PC-3 (cell line): ENCODE measurements around the gene SPRED1. TPM values are rescaled to one million over a fixed set of nuclear protein-coding genes. Genes with fewer than 3 reads are reported as not detected.

Experiments
- ATAC-seq: fragments of 200-7000 bp; cut with Tn5 transposase; 2 replicates; pipeline ENCODE4 v1.9.1; 2020; ENCODE audit warnings: mild to moderate bottlenecking, moderate library complexity
- BruUV-seq: library from RNA; stranded (reverse); fragments of 400-500 nt; replicated peaks from 2 replicates; lab custom pipeline; 2021; lab: Mats Ljungman, UMichigan
- CTCF ChIA-PET: fragments of 300-600 bp; sonication (Branson Sonifier 250); formaldehyde crosslinking; loops from one replicate; lab custom pipeline; 2022; ENCODE audit warnings: antibody characterized with exemption; lab: Charles Lee
- POLR2A ChIA-PET: fragments of 300-600 bp; sonication (Branson Sonifier 250); formaldehyde crosslinking; loops from one replicate; lab custom pipeline; 2022; ENCODE audit warnings: antibody characterized with exemption; ENCODE audit not compliant: unreplicated experiment; lab: Charles Lee
- DNase-seq: peaks from one replicate; pipeline ENCODE4 v3.0.0-alpha.2; 2015
- H2AFZ ChIP-seq: fragments of 300-600 bp; sonication (generic); 2 replicates; pipeline ENCODE4 v1.6.0; 2016; ENCODE audit warnings: antibody characterized with exemption, low read length
- H3F3A ChIP-seq: fragments of 300-600 bp; sonication (generic); one replicate; pipeline ENCODE4 v1.6.0; 2017; ENCODE audit warnings: antibody characterized with exemption, low read length, control low read depth, mild to moderate bottlenecking; ENCODE audit not compliant: unreplicated experiment
- H3K27ac ChIP-seq: fragments of 300-600 bp; sonication (generic); 2 replicates; pipeline ENCODE4 v1.5.1; 2016; ENCODE audit warnings: mild to moderate bottlenecking, low read length
- H3K27me3 ChIP-seq: fragments of 300-600 bp; sonication (generic); 2 replicates; pipeline ENCODE4 v1.6.1; 2016; ENCODE audit warnings: low read length, mixed read lengths
- H3K36me3 ChIP-seq: fragments of 300-600 bp; sonication (generic); 2 replicates; pipeline ENCODE4 v1.6.1; 2016; ENCODE audit warnings: low read depth, mixed run types, low read length, mixed read lengths
- H3K4me1 ChIP-seq: fragments of 300-600 bp; sonication (generic); 2 replicates; pipeline ENCODE4 v1.5.1; 2016; ENCODE audit warnings: low read length; ENCODE audit not compliant: insufficient read depth
- H3K4me2 ChIP-seq: fragments of 300-600 bp; sonication (generic); 2 replicates; pipeline ENCODE4 v1.6.0; 2016; ENCODE audit warnings: low read length
- H3K4me3 ChIP-seq: fragments of 300-600 bp; sonication (generic); 2 replicates; pipeline ENCODE4 v1.5.1; 2016; ENCODE audit warnings: mild to moderate bottlenecking, low read length, mixed read lengths
- H3K79me2 ChIP-seq: fragments of 300-600 bp; sonication (generic); 2 replicates; pipeline ENCODE4 v1.6.1; 2017; ENCODE audit warnings: low read length, mixed read lengths
- H3K9ac ChIP-seq: fragments of 300-600 bp; sonication (generic); 2 replicates; pipeline ENCODE4 v1.6.0; 2016; ENCODE audit warnings: mild to moderate bottlenecking, low read length
- H3K9me2 ChIP-seq: fragments of 300-600 bp; sonication (generic); replicated peaks from 2 replicates; pipeline ENCODE4 v1.6.1; 2016; ENCODE audit warnings: mixed run types, low read length, mixed read lengths
- H3K9me3 ChIP-seq: fragments of 300-600 bp; sonication (generic); 2 replicates; pipeline ENCODE4 v1.6.1; 2016; ENCODE audit warnings: low read length, mixed read lengths
- H4K20me1 ChIP-seq: fragments of 300-600 bp; sonication (generic); 2 replicates; pipeline ENCODE4 v1.6.1; 2016; ENCODE audit warnings: low read length, mixed read lengths
- CTCF ChIP-seq: fragments of 300-600 bp; sonication (generic); conservative IDR thresholded peaks from 2 replicates; pipeline ENCODE4 v1.5.1; 2017; ENCODE audit warnings: antibody characterized with exemption, low read depth, mild to moderate bottlenecking, low read length
- EZH2 ChIP-seq: fragments of 300-600 bp; sonication (generic); IDR thresholded peaks from one replicate; pipeline ENCODE4 v1.6.1; 2017; ENCODE audit warnings: antibody characterized with exemption, mild to moderate bottlenecking, low read length; ENCODE audit not compliant: unreplicated experiment
- EZH2phosphoT487 ChIP-seq: fragments of 300-600 bp; sonication (generic); IDR thresholded peaks from 2 replicates; pipeline ENCODE4 v1.6.1; 2018; ENCODE audit warnings: mild to moderate bottlenecking, antibody characterized with exemption, low read length, borderline replicate concordance
- intact Hi-C: fragments of 100-400 bp; cut with micrococcal nuclease; formaldehyde crosslinking; loops from 2 replicates; pipeline ENCODE4 v1.9.0; 2023
- total RNA-seq: library from RNA; depleted of rRNA; stranded (reverse); fragments of >200 nt; gene quantifications from 2 replicates; pipeline ENCODE4 v1.2.3, GENCODE V29; 2014

Gene SPRED1
- total RNA-seq, 1 experiment from 2014 or later = 39.7 TPM

DNA sequence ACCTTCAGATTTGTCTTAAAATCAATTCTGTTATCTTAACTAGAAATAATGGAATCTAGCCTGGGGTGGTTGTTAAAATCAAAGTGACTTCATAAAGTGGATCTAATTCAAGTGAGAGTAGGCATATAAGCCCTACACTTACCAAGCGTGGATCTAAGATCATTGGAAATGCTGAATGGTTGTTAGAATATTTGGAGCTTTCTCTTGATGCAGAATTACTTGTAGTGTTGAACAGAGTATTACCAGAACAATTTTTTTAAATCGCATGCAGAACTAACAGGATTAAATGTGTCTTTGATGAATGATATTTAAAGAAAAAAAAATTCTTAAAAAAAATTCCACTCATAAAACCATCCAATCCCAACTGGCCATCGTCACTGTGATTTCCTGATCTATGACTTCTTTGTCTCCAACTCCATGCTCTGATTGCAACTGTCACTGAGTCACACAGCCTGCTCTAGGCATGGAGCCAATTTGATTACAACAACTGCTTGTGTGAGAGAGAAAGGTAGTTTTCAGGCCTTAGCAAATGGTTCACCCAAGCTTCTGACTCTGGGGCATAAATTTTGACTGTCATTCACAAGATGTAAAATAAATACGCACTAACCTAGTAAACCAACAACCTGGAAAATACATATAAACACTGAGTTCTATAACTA lies 25.9 kb upstream of the SPRED1 start:
- H2AFZ ChIP-seq = no peak overlapping the region
- DNase-seq (peak; percentile 96), ATAC-seq (peak; percentile 72)
- H3K27ac ChIP-seq = peak overlapping the region; percentile 58
- H3K9me2 ChIP-seq = no peaks in the 10 kb centered on the region
- TF ChIP-seq EZH2 (no peak), EZH2phosphoT487 (no peak), CTCF (no peak)
- no peak overlapping the region for H3K9ac ChIP-seq
- no TSS peak for BruUV-seq
- H3K79me2 ChIP-seq = no peaks in the 10 kb centered on the region
- H3F3A ChIP-seq = no peaks in the 10 kb centered on the region
- no peak overlapping the region for H3K4me3 ChIP-seq
- CTCF ChIA-PET = no interaction called here
- H3K4me1 ChIP-seq = peaks cover 35% of the 10 kb centered on the region
- POLR2A ChIA-PET = interaction anchor here (0.7 kb wide), 1 partner anchor 167 kb away, joined by 4 read pairs; no protein-coding TSS in a partner anchor
- intact Hi-C loops = loop anchor here (5.0 kb wide), 1 partner anchor 34 kb away; no protein-coding TSS in a partner anchor
- no peaks in the 10 kb centered on the region for H3K9me3 ChIP-seq
- H4K20me1 ChIP-seq = no peaks in the 10 kb centered on the region
- no peaks in the 10 kb centered on the region for H3K27me3 ChIP-seq
- H3K36me3 ChIP-seq = no peaks in the 10 kb centered on the region
- peak overlapping the region; percentile 17; the same call in 1 of the 2 replicates for H3K4me2 ChIP-seq

DNA sequence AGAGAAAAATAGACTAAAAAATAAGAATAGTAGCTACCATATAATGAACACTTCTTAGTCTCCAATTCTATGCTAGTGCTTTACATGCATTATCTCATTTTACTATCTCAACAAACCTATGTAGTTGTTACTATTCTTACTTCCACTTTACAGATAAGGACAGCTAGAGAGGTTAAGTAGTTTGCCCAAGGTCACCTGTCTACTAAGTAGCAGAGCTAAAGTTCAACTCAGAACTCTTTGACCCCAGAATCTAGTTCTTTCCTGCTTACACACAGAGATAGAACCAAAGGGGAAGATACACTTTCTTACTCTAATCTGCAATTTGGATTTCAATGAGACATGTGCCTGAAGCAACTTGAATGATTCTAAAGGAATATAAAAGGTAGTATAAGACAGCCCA lies 24.7 kb upstream of the SPRED1 start:
- intact Hi-C loops = loop anchor here (5.0 kb wide), 1 partner anchor 36 kb away; no protein-coding TSS in a partner anchor
- H3K9me3 ChIP-seq = no peaks in the 10 kb centered on the region
- no peaks in the 10 kb centered on the region for H3K79me2 ChIP-seq
- no peaks in the 10 kb centered on the region for H3K36me3 ChIP-seq
- no peak overlapping the region for H3K9ac ChIP-seq
- H3K4me1 ChIP-seq = peaks cover 30% of the 10 kb centered on the region
- BruUV-seq = no TSS peak
- no peaks in the 10 kb centered on the region for H3K27me3 ChIP-seq
- no peaks in the 10 kb centered on the region for H4K20me1 ChIP-seq
- H3K4me3 ChIP-seq = no peak overlapping the region
- no peak for ATAC-seq
- no peaks in the 10 kb centered on the region for H3F3A ChIP-seq
- ChIA-PET CTCF (no interaction called here), POLR2A (no interaction called here)
- H3K9me2 ChIP-seq = no peaks in the 10 kb centered on the region
- DNase-seq = no peak
- no peak for TF ChIP-seq EZH2
- TF ChIP-seq CTCF = no peak
- no peak for TF ChIP-seq EZH2phosphoT487
- H3K27ac ChIP-seq = no peak overlapping the region
- no peak overlapping the region for H2AFZ ChIP-seq
- no peak overlapping the region for H3K4me2 ChIP-seq

DNA sequence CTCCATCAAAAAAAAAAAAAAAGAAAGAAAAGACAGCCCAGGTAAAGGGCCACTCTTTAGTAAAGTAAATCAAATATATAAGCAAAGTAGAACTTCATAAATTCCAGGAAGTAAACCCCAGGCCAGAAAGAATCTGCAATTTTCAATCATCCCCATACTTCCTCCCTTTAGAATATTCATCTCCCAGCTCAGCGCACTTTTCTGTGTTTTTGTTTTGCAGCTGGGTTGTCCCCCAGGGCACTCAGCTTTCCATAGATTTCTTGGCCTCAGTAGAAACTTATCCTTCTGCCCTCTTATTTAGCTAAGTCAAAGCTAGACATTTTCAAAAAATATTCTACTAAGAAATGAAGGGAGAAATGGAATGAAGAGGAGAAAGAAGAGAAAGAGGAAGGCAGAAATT lies 24.0 kb upstream of the SPRED1 start:
- Histone ChIP-seq H3K4me1 (peaks cover 30% of the 10 kb centered on the region), H3K9me3 (no peaks in the 10 kb centered on the region), H3F3A (no peaks in the 10 kb centered on the region), H4K20me1 (no peaks in the 10 kb centered on the region), H3K27ac (no peak overlapping the region), H3K27me3 (no peaks in the 10 kb centered on the region), H3K79me2 (no peaks in the 10 kb centered on the region), H3K9ac (no peak overlapping the region), H3K9me2 (no peaks in the 10 kb centered on the region), H3K4me2 (no peak overlapping the region), H3K36me3 (no peaks in the 10 kb centered on the region), H3K4me3 (no peak overlapping the region), H2AFZ (no peak overlapping the region)
- TF ChIP-seq EZH2 (no peak), EZH2phosphoT487 (no peak), CTCF (no peak)
- DNase-seq (no peak), ATAC-seq (no peak)
- BruUV-seq = no TSS peak
- POLR2A ChIA-PET = no interaction called here
- CTCF ChIA-PET = no interaction called here
- intact Hi-C loops = loop anchor here (5.0 kb wide), 1 partner anchor 36 kb away; no protein-coding TSS in a partner anchor
